HG03342 (cell line): Measurements from ENCODE around the gene PRKAA1.
"Not testable (repeated sequence)": the region's sequence is repeated elsewhere in the genome, so short reads cannot be mapped to it uniquely, and the experiment has no call there.

ENCODE experiments used
- ATAC-seq: cut with Tn5 transposase; IDR thresholded peaks from one replicate; pipeline ENCODE4 v1.9.1; 2021; ENCODE audit warnings: mild to moderate bottlenecking, moderate library complexity; ENCODE audit not compliant: unreplicated experiment

PRKAA1 gene

GRCh38 chr5:40734986-40735385 lies 63.2 kb downstream of the PRKAA1 start:
- ATAC-seq, result no peak

- no peak for ATAC-seq
Measured at GRCh38 chr5:40733879-40734563, 64.2 kb downstream of the PRKAA1 start.

GRCh38 chr5:40733434-40733833 lies 64.7 kb downstream of the PRKAA1 start:
- no peak for ATAC-seq

- ATAC-seq, result not testable (repeated sequence)
Measured at GRCh38 chr5:40722497-40722911, 75.7 kb downstream of the PRKAA1 start.

GRCh38 chr5:40720069-40720468 lies 78.1 kb downstream of the PRKAA1 start:
- no peak for ATAC-seq

GRCh38 chr5:40717281-40717680 lies 80.9 kb downstream of the PRKAA1 start:
- ATAC-seq, result no peak

- no peak for ATAC-seq
Measured at GRCh38 chr5:40716590-40716989, 81.6 kb downstream of the PRKAA1 start.

- ATAC-seq, result no peak
Measured at GRCh38 chr5:40716000-40716399, 82.2 kb downstream of the PRKAA1 start.

GRCh38 chr5:40714001-40714400 lies 84.2 kb downstream of the PRKAA1 start:
- ATAC-seq, result no peak

GRCh38 chr5:40710575-40710974 lies 87.6 kb downstream of the PRKAA1 start:
- not testable (repeated sequence) for ATAC-seq
